ENCODE measurements around the gene C20orf202. TPM values are rescaled to one million over a fixed set of nuclear protein-coding genes. Genes with fewer than 3 reads are reported as not detected.

C20orf202 gene
- polyA plus RNA-seq, 3 donors = 0.12 TPM; not detected in 2

GRCh38 chr20:1173698-1174097, 29.6 kb upstream of the C20orf202 start:
- H3K27ac Mint-ChIP-seq = peak overlapping the region in 1 of 7 donors; percentile 32
- no peak overlapping the region for H3K27ac ChIP-seq (ENCODE audit: low read depth in 1 of 2, low read length in 2 of 2)
- WGBS (ENCODE audit: insufficient coverage) = 100% methylated on average over 2 of the region's 4 CpGs
- H4K20me1 ChIP-seq (ENCODE audit: insufficient read depth, low read length) = peaks cover 8% of the 10 kb centered on the region
- peaks cover 37 to 79% of the 10 kb centered on the region in 2 donors for H3K36me3 ChIP-seq (replicated peaks in 1 of 2; ENCODE audit: control insufficient read depth in 1 of 2, insufficient read depth in 2 of 2, low read length in 2 of 2)
- H3K79me2 ChIP-seq (ENCODE audit: insufficient read depth, low read length) = no peaks in the 10 kb centered on the region
- intact Hi-C loops (cut with micrococcal nuclease) = no loop called here
- no peak overlapping the region for H3K4me3 Mint-ChIP-seq
- no peak overlapping the region for H3K9ac ChIP-seq (ENCODE audit: insufficient read depth, low read length, poor library complexity, severe bottlenecking)
- no peak overlapping the region for H3K4me2 ChIP-seq (replicated peaks; ENCODE audit: extremely low read depth, low read length, poor library complexity, severe bottlenecking)
- H3K4me1 Mint-ChIP-seq = no peaks in the 10 kb centered on the region
- H2AFZ ChIP-seq (ENCODE audit: insufficient read depth, low read depth, low read length, poor library complexity, severe bottlenecking) = no peak overlapping the region
- H3K9me3 Mint-ChIP-seq = peaks cover 0 to 2% (median 0%) of the 10 kb centered on the region in 7 donors
- no peaks in the 10 kb centered on the region for H3K4me1 ChIP-seq (ENCODE audit: control insufficient read depth in 1 of 2, insufficient read depth in 2 of 2, low read length in 2 of 2)
- H3K9me3 ChIP-seq (replicated peaks in 1 of 2; ENCODE audit: control insufficient read depth in 1 of 2, insufficient read depth in 1 of 2, low read length in 2 of 2) = no peaks in the 10 kb centered on the region
- TF ChIP-seq, protein P1, sequence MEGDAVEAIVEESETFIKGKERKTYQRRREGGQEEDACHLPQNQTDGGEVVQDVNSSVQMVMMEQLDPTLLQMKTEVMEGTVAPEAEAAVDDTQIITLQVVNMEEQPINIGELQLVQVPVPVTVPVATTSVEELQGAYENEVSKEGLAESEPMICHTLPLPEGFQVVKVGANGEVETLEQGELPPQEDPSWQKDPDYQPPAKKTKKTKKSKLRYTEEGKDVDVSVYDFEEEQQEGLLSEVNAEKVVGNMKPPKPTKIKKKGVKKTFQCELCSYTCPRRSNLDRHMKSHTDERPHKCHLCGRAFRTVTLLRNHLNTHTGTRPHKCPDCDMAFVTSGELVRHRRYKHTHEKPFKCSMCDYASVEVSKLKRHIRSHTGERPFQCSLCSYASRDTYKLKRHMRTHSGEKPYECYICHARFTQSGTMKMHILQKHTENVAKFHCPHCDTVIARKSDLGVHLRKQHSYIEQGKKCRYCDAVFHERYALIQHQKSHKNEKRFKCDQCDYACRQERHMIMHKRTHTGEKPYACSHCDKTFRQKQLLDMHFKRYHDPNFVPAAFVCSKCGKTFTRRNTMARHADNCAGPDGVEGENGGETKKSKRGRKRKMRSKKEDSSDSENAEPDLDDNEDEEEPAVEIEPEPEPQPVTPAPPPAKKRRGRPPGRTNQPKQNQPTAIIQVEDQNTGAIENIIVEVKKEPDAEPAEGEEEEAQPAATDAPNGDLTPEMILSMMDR (IDR thresholded peaks at IDR 0.05) = no peak
- no peaks in the 10 kb centered on the region for H3K27me3 ChIP-seq (ENCODE audit: control insufficient read depth in 2 of 2, insufficient read depth in 2 of 2, low read length in 2 of 2)
- H3K36me3 Mint-ChIP-seq = peaks cover 71 to 74% of the 10 kb centered on the region in 2 donors
- H3K4me3 ChIP-seq (replicated peaks in 1 of 3; ENCODE audit: low read depth in 2 of 3, low read length in 3 of 3) = no peak overlapping the region
- no peak for DNase-seq
- peaks cover 0 to 2% (median 0%) of the 10 kb centered on the region in 3 donors for H3K27me3 Mint-ChIP-seq (ENCODE audit: low read depth in 3 of 3)

DNA sequence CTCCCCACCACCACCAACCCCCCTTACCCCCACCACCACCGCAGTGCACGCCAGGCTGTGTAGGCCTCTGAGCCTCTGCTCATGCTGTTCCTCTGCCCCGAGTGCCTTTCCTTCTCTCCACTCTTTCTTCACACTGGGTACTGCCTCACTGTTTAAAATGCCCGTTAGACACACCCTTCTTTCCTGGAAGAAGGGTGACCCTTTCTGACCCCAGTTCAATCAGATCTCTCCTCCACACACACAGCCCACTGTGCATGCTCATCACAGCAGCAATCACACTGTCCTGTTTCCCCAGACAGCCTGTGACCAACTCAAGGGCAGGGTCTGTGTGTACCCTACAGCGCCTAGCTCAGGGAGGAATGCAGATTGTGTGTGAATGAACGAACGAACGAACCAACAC, 28.5 kb upstream of the C20orf202 start:
- Histone ChIP-seq H4K20me1 (ENCODE audit: insufficient read depth, low read length) (peaks cover 4% of the 10 kb centered on the region), H3K79me2 (ENCODE audit: insufficient read depth, low read length) (no peaks in the 10 kb centered on the region), H3K27me3 (ENCODE audit: control insufficient read depth in 2 of 2, insufficient read depth in 2 of 2, low read length in 2 of 2) (no peaks in the 10 kb centered on the region), H3K27ac (ENCODE audit: low read depth in 1 of 2, low read length in 2 of 2) (no peak overlapping the region), H3K4me3 (replicated peaks in 1 of 3; ENCODE audit: low read depth in 2 of 3, low read length in 3 of 3) (no peak overlapping the region), H3K9me3 (replicated peaks in 1 of 2; ENCODE audit: control insufficient read depth in 1 of 2, insufficient read depth in 1 of 2, low read length in 2 of 2) (no peaks in the 10 kb centered on the region), H3K36me3 (replicated peaks in 1 of 2; ENCODE audit: control insufficient read depth in 1 of 2, insufficient read depth in 2 of 2, low read length in 2 of 2) (peaks cover 26 to 68% of the 10 kb centered on the region in 2 donors), H3K4me1 (ENCODE audit: control insufficient read depth in 1 of 2, insufficient read depth in 2 of 2, low read length in 2 of 2) (no peaks in the 10 kb centered on the region), H3K4me2 (replicated peaks; ENCODE audit: extremely low read depth, low read length, poor library complexity, severe bottlenecking) (no peak overlapping the region), H3K9ac (ENCODE audit: insufficient read depth, low read length, poor library complexity, severe bottlenecking) (no peak overlapping the region), H2AFZ (ENCODE audit: insufficient read depth, low read depth, low read length, poor library complexity, severe bottlenecking) (no peak overlapping the region)
- DNase-seq = no peak
- no peaks in the 10 kb centered on the region for H3K4me1 Mint-ChIP-seq
- peaks cover 62 to 63% of the 10 kb centered on the region in 2 donors for H3K36me3 Mint-ChIP-seq
- TF ChIP-seq, protein P1 (IDR thresholded peaks at IDR 0.05) = no peak
- peaks cover 0 to 4% (median 0%) of the 10 kb centered on the region in 3 donors for H3K27me3 Mint-ChIP-seq (ENCODE audit: low read depth in 3 of 3)
- WGBS (ENCODE audit: insufficient coverage) = 99% methylated on average over 7 of the region's 8 CpGs
- no peak overlapping the region for H3K4me3 Mint-ChIP-seq
- intact Hi-C loops (cut with micrococcal nuclease) = no loop called here
- H3K9me3 Mint-ChIP-seq = peaks cover 0 to 2% (median 0%) of the 10 kb centered on the region in 7 donors
- no peak overlapping the region for H3K27ac Mint-ChIP-seq
